LNCAP (cell line): Measurements from ENCODE around the gene C10orf71.

Source experiments
- TF ChIP-seq, protein P1 (sequence below): fragments of 450-650 bp; IDR thresholded peaks from 2 replicates; pipeline ENCODE4 v1.5.1; 2017; ENCODE audit warnings: mild to moderate bottlenecking

C10orf71 gene

DNA sequence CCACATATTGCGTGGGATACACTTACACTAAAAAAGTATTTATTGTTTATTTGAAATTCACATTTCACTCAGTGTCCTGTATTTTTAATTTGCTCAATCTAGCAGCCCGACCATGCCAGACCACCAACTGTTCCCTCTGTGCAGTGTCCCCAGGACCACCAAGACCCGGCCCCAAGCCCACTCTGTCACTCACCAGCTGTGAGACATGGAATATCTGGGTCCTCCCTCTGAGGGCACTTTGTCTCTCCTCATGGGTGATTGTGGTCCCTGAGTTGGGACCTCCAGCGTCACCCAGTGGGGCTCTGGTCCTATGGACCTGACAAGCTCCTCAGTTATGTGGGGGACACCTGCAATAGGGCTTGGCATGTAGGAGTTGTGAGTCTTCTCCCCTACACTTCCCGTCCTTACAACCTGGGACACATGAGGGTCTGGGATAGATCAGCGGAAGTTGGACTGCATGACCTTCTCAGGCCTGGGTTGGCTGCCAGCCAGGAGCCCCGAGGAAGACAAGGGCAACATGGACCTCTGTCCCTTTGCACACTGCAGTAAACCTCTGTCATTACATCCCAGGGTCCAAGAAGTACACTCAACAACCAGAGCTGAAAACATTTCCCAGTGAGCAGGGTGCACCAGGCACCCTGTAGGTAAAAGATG is 12.1 kb downstream of the C10orf71 start:
- TF ChIP-seq, protein P1, sequence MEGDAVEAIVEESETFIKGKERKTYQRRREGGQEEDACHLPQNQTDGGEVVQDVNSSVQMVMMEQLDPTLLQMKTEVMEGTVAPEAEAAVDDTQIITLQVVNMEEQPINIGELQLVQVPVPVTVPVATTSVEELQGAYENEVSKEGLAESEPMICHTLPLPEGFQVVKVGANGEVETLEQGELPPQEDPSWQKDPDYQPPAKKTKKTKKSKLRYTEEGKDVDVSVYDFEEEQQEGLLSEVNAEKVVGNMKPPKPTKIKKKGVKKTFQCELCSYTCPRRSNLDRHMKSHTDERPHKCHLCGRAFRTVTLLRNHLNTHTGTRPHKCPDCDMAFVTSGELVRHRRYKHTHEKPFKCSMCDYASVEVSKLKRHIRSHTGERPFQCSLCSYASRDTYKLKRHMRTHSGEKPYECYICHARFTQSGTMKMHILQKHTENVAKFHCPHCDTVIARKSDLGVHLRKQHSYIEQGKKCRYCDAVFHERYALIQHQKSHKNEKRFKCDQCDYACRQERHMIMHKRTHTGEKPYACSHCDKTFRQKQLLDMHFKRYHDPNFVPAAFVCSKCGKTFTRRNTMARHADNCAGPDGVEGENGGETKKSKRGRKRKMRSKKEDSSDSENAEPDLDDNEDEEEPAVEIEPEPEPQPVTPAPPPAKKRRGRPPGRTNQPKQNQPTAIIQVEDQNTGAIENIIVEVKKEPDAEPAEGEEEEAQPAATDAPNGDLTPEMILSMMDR, result no peak

DNA sequence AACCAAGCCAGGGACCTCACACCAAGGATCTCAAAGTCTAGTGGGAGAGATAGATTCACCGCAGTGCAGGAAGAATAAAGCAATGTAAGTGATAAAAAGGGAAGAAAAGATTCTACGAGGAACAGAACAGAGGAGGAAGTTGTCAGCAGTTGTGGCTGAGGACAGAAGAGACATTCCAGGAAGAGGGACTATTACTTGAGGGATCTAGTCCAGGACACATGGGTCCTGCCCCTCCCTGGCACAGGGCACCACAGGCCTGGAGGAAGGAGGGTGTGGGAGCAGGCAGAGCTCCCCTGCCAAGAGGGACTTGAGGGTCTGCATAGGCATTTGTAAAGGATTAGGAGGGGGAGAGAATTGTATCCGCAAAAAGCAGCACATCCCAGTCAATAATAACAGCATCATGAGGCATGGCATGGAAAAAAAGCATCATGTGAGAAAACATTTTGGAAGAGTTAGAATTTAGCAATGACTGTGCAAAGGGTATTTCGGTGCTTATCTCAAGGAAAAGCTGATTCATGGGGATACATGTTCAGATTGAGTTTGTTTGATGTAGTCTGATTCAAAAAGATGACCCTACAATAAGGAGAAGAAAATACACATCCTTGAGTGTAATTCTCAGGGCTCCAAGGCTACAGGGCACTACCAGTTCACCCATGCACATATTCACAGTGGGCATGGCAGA is 12.7 kb downstream of the C10orf71 start:
- TF ChIP-seq, protein P1, result no peak

DNA sequence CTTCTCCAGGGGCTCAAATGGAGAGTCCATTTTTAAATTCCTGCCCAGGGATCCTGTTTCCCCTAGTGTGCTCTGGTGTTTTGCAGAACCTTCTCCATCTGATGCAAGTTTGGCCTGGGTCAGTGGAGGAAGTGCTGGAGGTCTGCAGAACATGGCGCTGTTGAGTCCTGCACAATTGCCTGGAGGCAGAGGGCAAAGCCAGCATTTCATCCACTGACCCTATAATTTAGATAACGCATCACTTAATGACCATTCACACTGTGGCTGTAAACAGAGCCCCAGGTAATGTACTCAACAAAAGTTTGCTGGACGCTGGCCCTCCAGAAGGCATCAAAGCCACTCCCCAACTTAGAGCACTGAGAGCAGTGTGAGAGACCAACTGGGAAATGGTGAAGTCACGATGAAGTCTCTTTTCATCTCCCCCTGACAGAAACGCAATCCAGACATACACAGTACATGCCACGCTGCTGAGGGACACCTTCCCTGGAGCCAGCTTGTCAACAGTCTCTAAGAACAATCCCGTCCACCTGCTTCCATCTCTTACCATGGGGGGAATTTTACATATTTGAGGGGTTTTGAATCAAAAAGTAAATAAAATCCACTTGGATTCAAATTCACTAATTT is 13.4 kb downstream of the C10orf71 start:
- TF ChIP-seq, protein P1, result no peak

DNA sequence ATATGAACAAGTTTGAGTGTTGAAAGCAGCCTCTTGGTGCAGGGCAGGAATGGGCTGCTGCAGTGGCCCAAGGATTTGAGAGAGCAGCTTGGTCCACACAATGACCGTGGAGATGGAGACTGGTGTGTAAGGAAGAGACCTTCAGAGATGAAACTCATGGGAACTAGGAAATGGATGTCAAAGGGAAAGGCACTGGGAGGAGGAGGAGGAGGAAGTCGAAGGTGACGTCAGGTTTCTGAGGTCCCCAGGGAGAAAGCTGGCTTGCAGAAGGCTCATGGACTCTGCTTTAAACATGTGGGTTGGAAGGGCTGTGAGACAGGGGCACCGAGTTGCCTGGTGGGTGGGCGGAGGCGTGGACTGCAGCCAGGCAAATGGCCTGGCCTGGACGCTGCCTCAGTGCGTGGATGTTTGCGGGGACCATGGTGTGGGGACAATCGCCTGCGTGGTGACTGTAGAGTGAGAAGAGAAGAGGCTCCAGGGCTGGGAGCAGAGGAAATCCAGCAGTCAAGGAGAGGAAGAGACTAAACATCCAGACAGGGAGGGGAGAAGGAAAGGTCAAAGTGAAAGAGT is 14.6 kb downstream of the C10orf71 start:
- TF ChIP-seq, protein P1, result no peak

DNA sequence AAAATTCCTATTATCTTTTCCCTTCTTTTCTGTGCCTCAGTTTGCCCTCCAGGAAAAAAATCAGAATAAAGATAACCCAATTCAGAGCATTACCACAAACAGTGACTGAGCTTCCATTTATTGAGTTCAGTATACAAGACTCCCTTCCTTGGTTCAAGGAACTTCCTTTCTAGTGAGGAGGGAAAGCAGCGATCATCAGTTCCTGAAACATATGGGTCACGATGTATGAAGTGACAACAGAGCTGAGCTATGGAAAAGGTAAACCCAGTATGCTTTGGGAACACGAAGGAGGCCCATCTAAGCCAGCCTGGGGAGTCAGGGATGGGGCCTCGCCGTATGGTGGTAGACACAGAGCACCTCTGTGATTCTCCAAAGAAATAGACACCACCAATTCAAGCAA is 15.8 kb downstream of the C10orf71 start:
- TF ChIP-seq, protein P1, result no peak

DNA sequence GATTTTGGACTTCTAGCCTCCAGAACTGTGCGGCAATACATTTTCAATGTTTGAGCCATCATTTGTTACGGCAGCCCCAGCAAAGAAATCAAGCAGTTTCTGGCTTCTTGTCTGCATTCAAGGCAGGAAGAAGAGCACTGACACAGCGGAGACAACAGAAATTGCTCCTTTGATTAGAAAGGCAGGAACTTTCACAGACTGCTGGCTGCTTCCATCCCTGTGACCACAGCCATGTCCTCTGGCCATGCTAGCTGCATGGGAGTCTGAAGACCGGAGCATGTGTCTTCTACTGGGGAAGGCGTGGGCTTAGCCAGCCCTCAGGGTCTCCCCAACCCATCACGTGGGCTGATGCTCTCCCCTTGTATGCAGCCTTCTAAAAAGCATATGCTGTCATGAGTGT is 19.1 kb downstream of the C10orf71 start:
- TF ChIP-seq, protein P1, result no peak

DNA sequence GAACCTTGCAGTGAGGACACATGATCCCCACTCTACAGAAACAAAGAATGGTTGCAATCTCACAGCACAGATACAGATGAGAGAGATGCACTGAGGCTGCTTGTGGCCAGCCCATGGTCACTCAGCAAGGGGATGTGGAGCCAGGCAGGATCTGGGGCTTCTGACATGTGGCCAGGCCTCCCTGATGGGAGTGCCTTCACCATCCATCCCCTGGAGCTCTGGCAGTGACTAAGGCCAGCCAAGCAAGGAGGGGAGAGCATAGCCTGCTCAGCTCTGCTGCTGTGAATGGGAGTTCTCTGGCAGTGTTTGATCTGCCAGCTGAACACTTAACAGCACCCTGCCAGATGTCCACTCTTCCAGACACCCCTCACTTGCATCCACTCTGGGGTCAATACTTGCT is 19.8 kb downstream of the C10orf71 start:
- TF ChIP-seq, protein P1, result no peak
